ENCODE results near the gene LRIG2.

GRCh38 chr1:113178106-113178505 lies 105.1 kb downstream of the LRIG2 start:
- TF ChIP-seq POLR2A (IDR thresholded peaks at IDR 0.05): no peak
- no peak for TF ChIP-seq CTCF (IDR thresholded peaks at IDR 0.05)

Data from lower leg skin (tissue), 3 donors.